Left forelimb (tissue), 1 donor: ENCODE measurements around the gene ARAP1.
A peak's percentile ranks its signal among the peaks of the same experiment; 100 is the strongest.

ENCODE experiments used
- DNase-seq: peaks from one replicate; pipeline ENCODE4 v3.0.0-alpha.2; 2018; ENCODE audit warnings: low spot score

ARAP1 gene

GRCh38 chr11:72703267-72704008 lies 48.8 kb downstream of the ARAP1 start:
- DNase-seq, result peak; percentile 91

DNA sequence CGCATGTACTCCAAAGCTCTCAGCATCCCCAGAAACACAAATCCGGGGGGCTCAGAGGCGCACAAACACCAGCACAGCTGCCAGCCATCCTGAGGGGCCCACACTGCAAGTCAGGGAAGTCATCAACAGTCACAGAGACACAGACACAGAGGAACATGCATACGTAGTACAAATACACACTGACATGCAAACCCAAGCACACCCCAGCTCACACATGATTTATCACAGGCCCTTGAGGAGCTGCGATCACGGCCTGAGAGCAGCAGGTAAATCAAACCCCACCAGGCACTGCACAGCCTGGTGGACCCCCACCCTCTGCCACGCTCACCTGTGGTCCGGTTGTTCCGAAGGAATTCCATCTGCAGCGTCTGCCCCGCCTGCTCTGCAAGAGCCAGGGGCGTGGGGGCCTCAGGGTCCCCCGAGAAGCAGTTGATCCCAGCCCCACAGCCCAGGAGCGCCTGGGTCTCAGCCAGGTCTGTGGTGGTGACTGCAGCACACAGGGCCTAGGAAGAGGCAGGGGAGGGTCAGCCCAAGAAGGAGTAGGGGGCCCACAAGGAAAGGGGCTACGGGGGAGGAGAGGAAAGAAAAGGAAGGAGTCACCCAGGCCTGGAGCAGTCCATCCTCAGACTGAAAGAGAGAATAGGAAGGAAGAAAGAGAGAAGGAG lies 49.5 kb downstream of the ARAP1 start:
- no peak for DNase-seq

DNA sequence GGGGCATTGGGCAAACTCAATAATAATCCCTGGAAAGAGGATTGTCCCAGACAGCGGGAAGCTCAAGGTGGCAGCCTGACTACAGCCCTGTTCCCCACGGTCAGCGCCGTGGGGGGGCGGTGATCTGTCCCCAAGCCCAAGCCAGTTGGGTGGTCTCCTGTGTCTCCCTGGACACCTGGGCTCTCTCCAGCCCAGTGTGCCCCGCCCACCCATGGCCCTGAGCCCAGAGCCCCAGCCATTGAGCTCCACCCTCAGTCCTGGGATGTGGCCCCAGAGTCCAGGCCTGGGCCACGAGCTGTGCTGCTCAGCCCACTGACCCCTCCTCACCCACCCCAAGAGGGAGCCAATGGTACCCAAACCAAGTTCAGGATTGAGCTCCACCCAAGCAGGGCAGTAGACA lies 50.1 kb downstream of the ARAP1 start:
- DNase-seq, result no peak

DNA sequence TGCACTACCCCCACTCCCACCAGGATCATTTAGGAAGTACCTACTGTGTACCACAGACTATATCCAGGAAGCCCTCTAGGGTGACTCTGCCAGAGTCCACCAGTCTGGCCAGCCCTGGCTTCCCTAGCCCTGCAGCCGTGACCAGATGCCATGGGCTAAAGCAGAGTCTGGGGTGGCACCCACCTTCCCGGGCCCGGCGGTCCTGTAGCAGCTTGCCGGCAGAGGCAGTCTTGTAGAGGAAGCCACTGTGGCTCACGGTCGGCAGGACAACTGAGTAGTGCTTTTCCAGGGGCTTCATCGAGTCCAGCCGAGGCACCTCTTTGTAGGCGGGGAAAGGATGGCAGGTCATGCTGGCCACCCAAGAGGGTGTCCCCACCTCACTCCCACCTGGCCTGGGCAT lies 50.7 kb downstream of the ARAP1 start:
- no peak for DNase-seq

DNA sequence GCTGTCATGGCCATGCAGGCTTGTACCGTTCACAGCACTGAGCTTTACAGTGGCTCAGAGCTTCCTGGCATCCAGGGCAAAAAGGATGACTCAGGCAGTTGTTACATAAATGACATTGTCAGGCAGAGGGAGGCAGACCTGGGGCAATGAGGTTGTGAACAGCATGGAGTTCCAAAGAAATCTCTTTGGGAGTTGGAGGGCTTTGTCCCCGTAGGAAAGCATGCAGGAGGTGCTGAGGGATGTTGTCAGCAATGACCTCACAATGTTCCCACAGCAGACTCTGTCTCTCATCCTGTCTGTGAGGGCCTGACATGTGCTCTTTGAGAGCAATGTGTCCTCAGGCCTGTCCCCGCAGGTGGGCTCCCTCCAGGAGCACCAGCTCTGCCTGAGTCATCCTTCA lies 52.1 kb downstream of the ARAP1 start:
- DNase-seq, result no peak

- no peak for DNase-seq
These were observed 54.4 kb downstream of the ARAP1 start for GRCh38 chr11:72697814-72698213.

DNA sequence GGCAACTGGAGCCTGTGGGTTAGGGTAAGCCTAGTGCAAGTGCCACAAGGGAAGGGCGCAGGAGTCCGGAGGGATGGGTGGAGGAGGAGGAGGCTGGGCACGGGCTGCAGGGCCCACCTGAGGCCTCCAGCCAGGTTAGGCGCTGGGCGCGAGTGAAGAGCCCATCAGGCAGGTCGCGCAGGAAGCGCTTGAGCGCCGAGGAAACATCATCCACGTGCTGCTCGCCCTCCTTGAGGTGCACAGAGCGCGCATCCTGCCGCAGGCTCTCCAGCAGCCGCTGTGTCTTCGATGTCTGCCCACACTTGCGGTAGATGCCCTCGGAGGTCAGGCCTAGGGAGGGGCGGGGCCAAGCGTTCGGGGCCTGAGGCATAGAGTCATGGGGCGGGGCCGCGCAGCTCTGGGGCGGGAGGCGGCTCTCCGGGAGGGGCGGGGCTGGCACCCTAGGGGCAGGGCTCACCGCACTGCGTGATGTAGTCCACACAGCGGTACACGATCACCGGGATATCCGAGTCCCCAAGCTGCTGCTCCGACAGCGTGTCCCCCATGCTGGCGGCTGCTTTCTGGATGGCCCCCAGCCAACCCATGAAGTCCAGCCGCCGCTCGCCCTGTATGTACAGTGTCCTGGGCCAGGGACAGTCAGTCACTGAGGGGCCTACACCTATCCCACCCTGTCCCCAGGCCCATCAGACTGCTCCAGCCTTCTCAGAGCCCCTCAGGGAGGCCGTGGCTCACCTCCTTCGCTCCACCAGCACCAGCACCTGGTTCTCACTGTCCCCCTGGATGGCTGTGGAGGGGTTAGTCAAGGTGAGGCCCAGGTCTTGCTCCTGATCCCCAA lies 55.1 kb downstream of the ARAP1 start:
- no peak for DNase-seq

DNA sequence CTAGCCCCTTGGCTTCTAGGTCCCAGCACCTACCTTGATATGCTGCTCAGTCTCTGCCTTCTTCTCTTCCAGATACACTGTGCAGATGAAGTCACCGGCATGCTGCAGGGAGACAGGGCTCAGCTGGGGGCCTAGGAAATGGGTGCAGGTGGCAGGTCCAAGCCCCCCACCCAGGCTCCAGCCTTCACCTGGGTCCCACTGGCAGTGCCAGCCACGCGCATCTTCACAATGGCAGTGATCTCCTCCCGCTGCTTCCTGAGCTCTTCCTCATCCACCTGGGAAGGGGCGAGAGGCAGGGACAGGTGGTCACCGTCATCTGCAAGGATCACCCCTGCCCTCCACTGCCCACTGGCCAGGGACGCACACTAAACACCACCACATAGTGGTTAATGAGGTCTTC lies 56.9 kb downstream of the ARAP1 start:
- DNase-seq, result no peak

DNA sequence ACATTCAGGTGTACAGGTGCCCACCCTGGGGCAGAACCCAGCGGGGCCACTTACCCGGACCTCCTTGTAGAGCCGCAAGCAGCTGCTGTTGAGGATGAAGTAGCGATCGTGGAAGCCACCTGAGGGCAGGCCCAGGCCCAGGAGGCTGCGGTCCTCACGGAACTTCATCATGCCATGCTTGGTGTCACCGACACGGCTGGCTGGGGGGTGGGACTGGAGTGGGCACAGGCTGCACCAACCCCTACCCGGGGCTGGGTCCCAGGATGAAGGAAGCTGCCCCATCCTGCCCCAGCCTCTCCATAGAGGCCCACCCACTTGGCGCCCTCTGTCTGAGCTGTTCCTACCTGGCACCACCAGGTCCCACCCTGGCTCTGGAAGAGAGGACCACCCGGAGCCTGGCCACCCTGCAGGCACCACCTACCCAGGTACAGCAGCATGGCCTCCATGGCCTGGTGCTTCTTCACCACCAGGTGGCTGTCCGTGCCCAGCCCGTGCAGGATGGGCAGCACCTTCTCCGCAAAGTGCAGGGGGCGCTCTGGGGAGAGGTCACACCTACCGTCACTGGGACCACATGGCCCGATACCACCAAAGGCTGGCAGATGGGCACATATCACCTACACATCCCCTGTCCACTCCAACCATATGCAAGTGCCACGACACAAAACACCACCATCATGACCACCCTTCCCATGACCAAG lies 58.8 kb downstream of the ARAP1 start:
- DNase-seq, result no peak

DNA sequence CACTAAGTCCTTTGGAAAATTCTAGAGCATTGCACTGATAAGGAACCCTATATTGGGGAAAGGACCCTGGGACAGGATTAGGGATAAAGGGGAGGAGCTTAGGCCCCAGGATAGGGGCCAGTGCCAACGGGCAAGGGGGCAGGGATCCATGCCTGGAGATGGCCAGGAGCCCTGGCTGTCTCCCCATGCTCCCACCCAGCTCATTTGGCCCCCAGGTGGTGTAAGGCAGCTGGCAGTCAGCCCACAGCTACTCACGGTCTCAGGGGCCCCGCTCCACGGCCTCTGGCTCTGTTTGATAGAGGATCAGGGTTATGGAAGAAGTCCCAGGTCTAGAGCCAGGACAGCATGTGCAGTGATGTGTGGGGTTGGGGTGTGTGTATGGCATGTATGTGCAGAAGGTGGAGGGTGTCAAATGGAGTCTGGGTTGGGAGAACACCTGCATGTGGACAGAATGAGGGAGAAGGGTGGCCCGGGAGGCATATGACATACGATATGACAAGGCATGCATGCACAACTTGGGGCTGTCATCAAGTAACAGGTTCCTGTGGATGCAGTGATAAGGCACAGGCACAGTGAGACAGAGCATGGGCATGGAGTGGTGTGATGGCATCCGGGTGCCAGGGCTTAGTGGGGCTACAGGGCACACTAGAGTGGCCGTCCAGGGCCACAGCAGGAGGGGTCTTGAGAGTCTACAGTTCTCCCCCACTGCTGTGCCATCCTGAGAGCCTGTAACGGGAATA lies 59.5 kb downstream of the ARAP1 start:
- no peak for DNase-seq

GRCh38 chr11:72690166-72690565 lies 62.0 kb downstream of the ARAP1 start:
- DNase-seq, result no peak

- DNase-seq, result no peak
These were observed 63.3 kb downstream of the ARAP1 start for GRCh38 chr11:72688929-72689328.

DNA sequence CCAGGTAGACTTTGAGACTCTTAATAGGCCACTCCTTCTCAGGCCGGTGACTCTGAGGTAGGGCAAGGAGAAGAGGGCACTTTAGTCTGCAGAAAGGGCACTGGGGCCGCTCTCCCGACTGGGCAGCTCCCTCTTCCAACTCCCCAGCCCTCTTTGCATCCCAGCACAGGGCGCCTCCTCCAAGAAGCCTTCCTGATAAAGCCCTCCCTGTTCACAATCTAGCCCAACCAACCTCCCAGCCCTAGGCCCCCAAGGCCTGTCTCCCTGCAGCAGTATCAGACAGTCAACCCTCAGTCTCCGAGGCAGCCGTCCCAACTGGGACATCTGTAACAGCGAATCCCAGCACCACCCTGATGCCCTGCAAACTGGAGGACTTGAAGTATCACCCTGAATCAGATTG lies 63.7 kb downstream of the ARAP1 start:
- no peak for DNase-seq

GRCh38 chr11:72687326-72687725 lies 64.9 kb downstream of the ARAP1 start:
- no peak for DNase-seq

DNA sequence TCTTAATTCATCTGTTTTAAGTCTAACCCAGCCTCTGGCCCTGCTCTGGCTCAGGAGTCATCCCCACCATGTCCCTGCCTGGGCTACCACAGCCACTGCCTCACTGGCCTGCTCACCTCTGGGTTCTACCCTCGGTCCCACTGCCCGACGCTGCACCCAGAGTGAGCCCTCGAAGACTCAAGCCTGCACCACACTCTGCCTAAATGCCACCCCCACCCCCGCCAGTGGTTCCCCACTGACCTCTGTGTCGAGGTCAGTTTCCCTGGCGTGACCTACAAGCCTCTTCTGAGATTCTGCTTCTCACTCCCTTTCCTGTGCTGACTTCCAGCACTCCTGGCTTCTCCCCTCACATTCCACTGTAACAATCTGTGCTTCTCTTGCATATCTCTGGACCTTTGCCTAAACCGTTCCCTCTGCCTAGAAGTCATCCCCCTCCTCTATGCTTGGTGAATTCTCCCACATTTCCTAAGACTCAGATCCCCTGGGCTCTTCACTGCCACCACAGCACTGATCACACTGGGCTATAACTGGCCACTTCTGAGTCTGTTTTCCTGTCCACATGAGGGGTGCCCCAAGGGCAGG lies 65.5 kb downstream of the ARAP1 start:
- no peak for DNase-seq

DNA sequence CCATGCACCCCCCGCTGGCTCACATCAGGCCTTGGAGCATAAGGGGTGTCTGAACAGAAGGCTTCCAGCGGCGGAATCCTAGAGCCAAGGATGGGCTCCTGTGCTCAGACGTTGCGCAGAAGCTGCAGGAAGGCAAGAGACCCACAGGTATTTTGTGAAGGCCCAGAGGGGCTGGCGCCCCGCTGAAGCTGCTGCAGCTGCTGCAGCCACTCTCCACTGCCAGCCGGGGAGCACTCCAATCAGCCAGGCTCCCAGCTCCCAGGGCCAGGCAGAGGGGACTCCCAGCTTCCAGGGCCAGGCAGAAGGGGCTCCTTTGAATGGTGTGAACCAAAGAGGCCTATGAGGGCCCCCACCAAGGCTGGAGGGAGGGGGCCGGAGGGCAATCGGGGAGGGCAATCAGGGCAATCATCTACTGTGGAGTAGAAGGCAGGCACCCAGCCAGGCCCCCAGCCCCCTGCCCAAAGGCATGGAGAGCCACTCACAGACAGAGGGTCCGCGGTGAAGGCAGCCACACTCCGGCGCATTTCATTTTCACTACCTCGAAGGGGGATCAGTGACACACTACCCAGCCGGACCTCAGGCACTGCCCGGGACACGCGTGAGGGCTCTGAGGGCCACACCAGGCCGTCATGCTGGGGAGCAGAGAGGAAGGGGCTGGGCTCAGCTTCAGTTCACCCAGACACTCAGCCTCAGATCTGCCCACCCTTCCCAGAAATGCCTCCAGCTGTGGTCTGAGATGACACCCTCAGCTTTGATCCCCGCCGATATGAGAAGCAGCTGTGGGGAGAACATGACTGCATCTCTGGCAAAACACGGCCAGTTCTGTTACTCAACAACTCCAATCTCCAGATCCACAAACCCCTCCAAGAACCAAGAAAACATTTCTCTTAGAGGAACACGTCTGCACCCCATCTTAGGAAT lies 66.4 kb downstream of the ARAP1 start:
- DNase-seq, result no peak

DNA sequence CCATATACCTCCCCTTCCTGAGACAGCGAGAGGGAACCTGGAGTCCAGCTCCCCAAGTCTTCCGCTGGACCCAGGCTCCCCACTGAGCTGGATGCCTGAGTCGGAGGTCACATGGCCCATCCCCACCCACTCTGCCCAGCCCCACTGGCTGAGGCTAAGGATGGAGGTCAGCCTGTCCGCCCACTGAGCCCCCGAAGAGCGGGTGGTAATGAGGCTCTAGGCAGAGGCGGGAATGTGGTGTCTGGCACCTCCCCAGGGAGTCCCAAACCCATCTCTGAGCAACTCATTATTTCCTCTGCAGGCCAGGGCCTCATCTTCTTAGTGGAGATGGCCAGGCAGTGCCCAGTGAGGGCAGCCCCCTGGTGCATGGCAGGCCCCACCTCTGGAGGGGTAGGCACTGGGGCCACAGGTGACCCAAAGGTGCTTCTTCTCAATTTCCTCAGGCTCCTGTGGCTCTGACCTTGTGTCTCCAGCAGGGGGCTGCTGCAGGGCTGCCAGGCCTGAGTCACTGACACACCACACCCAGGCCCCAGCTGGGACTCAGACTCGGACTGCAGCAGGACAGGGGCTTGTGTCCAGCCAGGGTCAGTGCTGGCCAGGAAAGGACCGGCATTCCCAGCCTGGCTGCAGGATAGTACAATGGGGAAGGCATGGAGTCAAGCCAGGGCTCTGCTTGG lies 67.8 kb downstream of the ARAP1 start:
- DNase-seq, result no peak

DNA sequence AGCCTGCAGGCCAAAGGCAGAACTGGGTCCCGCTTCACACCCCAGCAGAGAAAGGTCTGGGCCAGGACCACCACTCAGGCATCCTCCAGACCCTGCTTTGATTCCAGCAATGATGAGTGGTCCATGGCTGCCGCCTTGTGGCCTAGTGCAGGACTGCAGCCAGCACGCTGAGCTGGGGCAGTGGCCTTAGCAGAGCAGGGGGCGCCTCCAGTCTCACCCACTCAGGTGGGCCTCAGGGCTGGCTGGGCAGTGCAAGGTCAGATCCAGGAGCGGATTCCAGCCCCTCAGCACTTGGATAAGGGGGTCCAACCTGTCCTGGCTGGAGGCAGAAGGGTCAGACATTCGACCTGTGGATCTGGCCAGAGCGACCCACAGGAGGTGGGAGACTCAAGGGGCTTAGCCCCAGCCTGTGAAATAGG lies 68.4 kb downstream of the ARAP1 start:
- DNase-seq, result peak; percentile 78

DNA sequence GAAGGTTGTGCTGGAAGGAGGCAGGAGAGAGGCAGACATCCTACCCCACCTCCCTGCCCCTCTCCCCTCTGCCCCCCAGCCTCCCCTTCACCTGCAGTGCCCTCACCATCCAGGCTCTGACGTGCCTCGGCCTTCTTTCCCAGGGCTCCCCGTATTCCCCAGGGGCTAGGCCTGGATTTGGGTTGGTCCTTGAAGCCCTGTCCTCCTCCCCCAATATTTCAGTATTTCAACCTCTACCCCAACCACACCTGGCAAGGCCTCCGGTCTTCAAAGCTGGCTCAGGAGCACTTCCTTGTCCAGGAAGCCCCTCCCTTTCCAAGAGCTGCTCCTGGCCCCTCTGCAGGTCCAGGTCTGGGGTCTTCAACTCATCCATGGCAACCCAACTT lies 69.4 kb downstream of the ARAP1 start:
- no peak for DNase-seq
